ENCODE measurements around the gene CDK5RAP3.

The CDK5RAP3 gene

GRCh38 chr17:47973541-47973940 lies 2.6 kb downstream of the CDK5RAP3 start:
- no peak overlapping the region for H2BK5ac ChIP-seq (ENCODE audit: low read depth, low read length, poor library complexity)
- H3K18ac ChIP-seq (ENCODE audit: low read length), result no peak overlapping the region
- H3K27me3 ChIP-seq (ENCODE audit: insufficient read depth, low read length), result no peaks in the 10 kb centered on the region
- H3K4me1 ChIP-seq (ENCODE audit: control insufficient read depth in 1 of 2, insufficient read depth in 2 of 2, low read length in 2 of 2), result peaks cover 3 to 7% of the 10 kb centered on the region in 2 experiments
- H3K14ac ChIP-seq (ENCODE audit: low read length), result no peak overlapping the region
- H3K36me3 ChIP-seq (ENCODE audit: control insufficient read depth in 1 of 2, insufficient read depth in 2 of 2, low read length in 2 of 2), result peaks cover 30 to 38% of the 10 kb centered on the region in 2 experiments
- no peak overlapping the region for H2AFZ ChIP-seq (ENCODE audit: insufficient read depth, low read length, poor library complexity)
- H2BK12ac ChIP-seq (ENCODE audit: low read length), result no peak overlapping the region
- no peak overlapping the region for H4K91ac ChIP-seq (ENCODE audit: low read depth, low read length)
- WGBS (ENCODE audit: extremely low coverage, insufficient coverage, insufficient read length), result no CpG with 5 or more reads among the region's 8 CpGs
- H3K79me1 ChIP-seq (ENCODE audit: low read length), result peaks cover 4% of the 10 kb centered on the region
- H4K12ac ChIP-seq (ENCODE audit: low read depth, low read length), result no peak overlapping the region
- H3K9me3 ChIP-seq (ENCODE audit: insufficient read depth, low read depth, low read length), result peaks cover 2% of the 10 kb centered on the region
- no peak overlapping the region for H3K4ac ChIP-seq (ENCODE audit: low read depth, low read length)
- H3K27ac ChIP-seq (ENCODE audit: low read depth, low read length), result no peak overlapping the region
- no peak for DNase-seq
- no peak overlapping the region for H3K9ac ChIP-seq (ENCODE audit: low read length)
- no peak overlapping the region for H2AK5ac ChIP-seq (ENCODE audit: low read length)
- no peak overlapping the region for H2BK120ac ChIP-seq (ENCODE audit: insufficient read depth, low read length, poor library complexity)
- peaks cover 4% of the 10 kb centered on the region for H3K79me2 ChIP-seq (ENCODE audit: control insufficient read depth, insufficient read depth, low read length, poor library complexity)
- H3K23ac ChIP-seq (ENCODE audit: low read length), result no peak overlapping the region
- H3K4me2 ChIP-seq (ENCODE audit: low read length), result no peak overlapping the region
- H4K8ac ChIP-seq (ENCODE audit: low read depth, low read length), result no peak overlapping the region
- H3K4me3 ChIP-seq (ENCODE audit: low read depth, low read length), result no peak overlapping the region

DNA sequence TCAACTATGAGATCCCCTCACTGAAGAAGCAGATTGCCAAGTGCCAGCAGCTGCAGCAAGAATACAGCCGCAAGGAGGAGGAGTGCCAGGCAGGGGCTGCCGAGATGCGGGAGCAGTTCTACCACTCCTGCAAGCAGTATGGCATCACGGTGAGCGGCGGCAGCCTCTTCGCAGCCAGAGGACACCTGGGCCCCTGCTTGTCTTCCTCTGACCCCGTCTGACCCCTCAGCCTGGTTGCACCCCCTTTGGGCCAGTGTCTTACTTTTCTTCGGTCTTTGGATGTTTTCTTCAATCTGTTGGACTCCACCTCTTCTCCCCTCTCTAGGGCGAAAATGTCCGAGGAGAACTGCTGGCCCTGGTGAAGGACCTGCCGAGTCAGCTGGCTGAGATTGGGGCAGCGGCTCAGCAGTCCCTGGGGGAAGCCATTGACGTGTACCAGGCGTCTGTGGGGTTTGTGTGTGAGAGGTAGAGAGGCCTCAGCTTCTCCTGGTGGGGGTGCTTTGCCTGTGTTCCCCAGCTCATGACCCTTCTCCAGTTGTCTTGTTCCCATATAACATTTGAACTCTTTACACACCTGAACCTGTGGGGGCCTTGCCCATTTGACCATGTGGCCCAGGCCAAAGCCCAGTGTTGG lies 4.4 kb downstream of the CDK5RAP3 start:
- Histone ChIP-seq H3K4me2 (ENCODE audit: low read length) (no peak overlapping the region), H3K79me2 (ENCODE audit: control insufficient read depth, insufficient read depth, low read length, poor library complexity) (peaks cover 4% of the 10 kb centered on the region), H3K4me3 (ENCODE audit: low read depth, low read length) (no peak overlapping the region), H3K18ac (ENCODE audit: low read length) (no peak overlapping the region), H3K23ac (ENCODE audit: low read length) (no peak overlapping the region), H3K36me3 (ENCODE audit: control insufficient read depth in 1 of 2, insufficient read depth in 2 of 2, low read length in 2 of 2) (peaks cover 39 to 52% of the 10 kb centered on the region in 2 experiments), H3K14ac (ENCODE audit: low read length) (no peak overlapping the region), H2BK5ac (ENCODE audit: low read depth, low read length, poor library complexity) (no peak overlapping the region), H2BK120ac (ENCODE audit: insufficient read depth, low read length, poor library complexity) (no peak overlapping the region), H4K91ac (ENCODE audit: low read depth, low read length) (no peak overlapping the region), H3K79me1 (ENCODE audit: low read length) (peaks cover 4% of the 10 kb centered on the region), H3K4ac (ENCODE audit: low read depth, low read length) (no peak overlapping the region), H2AK5ac (ENCODE audit: low read length) (no peak overlapping the region), H3K4me1 (ENCODE audit: control insufficient read depth in 1 of 2, insufficient read depth in 2 of 2, low read length in 2 of 2) (peaks cover 3 to 7% of the 10 kb centered on the region in 2 experiments), H2AFZ (ENCODE audit: insufficient read depth, low read length, poor library complexity) (no peak overlapping the region), H4K12ac (ENCODE audit: low read depth, low read length) (no peak overlapping the region), H3K27ac (ENCODE audit: low read depth, low read length) (no peak overlapping the region), H2BK12ac (ENCODE audit: low read length) (no peak overlapping the region), H4K8ac (ENCODE audit: low read depth, low read length) (no peak overlapping the region), H3K9ac (ENCODE audit: low read length) (no peak overlapping the region), H3K9me3 (ENCODE audit: insufficient read depth, low read depth, low read length) (peaks cover 4% of the 10 kb centered on the region), H3K27me3 (ENCODE audit: insufficient read depth, low read length) (no peaks in the 10 kb centered on the region)
- no CpG with 5 or more reads among the region's 15 CpGs for WGBS (ENCODE audit: extremely low coverage, insufficient coverage, insufficient read length)
- DNase-seq, result no peak

GRCh38 chr17:47975823-47976205 lies 4.9 kb downstream of the CDK5RAP3 start:
- Histone ChIP-seq H3K9me3 (ENCODE audit: insufficient read depth, low read depth, low read length) (peaks cover 4% of the 10 kb centered on the region), H4K12ac (ENCODE audit: low read depth, low read length) (no peak overlapping the region), H3K18ac (ENCODE audit: low read length) (no peak overlapping the region), H4K91ac (ENCODE audit: low read depth, low read length) (no peak overlapping the region), H3K14ac (ENCODE audit: low read length) (no peak overlapping the region), H3K23ac (ENCODE audit: low read length) (no peak overlapping the region), H2BK5ac (ENCODE audit: low read depth, low read length, poor library complexity) (no peak overlapping the region), H3K4me3 (ENCODE audit: low read depth, low read length) (no peak overlapping the region), H2AK5ac (ENCODE audit: low read length) (no peak overlapping the region), H3K27ac (ENCODE audit: low read depth, low read length) (no peak overlapping the region), H3K36me3 (ENCODE audit: control insufficient read depth in 1 of 2, insufficient read depth in 2 of 2, low read length in 2 of 2) (peaks cover 43 to 57% of the 10 kb centered on the region in 2 experiments), H2BK12ac (ENCODE audit: low read length) (no peak overlapping the region), H3K79me2 (ENCODE audit: control insufficient read depth, insufficient read depth, low read length, poor library complexity) (peaks cover 4% of the 10 kb centered on the region), H3K79me1 (ENCODE audit: low read length) (peaks cover 4% of the 10 kb centered on the region), H3K27me3 (ENCODE audit: insufficient read depth, low read length) (no peaks in the 10 kb centered on the region), H3K4me1 (ENCODE audit: control insufficient read depth in 1 of 2, insufficient read depth in 2 of 2, low read length in 2 of 2) (peaks cover 3 to 5% of the 10 kb centered on the region in 2 experiments), H2BK120ac (ENCODE audit: insufficient read depth, low read length, poor library complexity) (no peak overlapping the region), H3K4me2 (ENCODE audit: low read length) (no peak overlapping the region), H3K9ac (ENCODE audit: low read length) (no peak overlapping the region), H2AFZ (ENCODE audit: insufficient read depth, low read length, poor library complexity) (no peak overlapping the region), H4K8ac (ENCODE audit: low read depth, low read length) (no peak overlapping the region), H3K4ac (ENCODE audit: low read depth, low read length) (no peak overlapping the region)
- WGBS (ENCODE audit: extremely low coverage, insufficient coverage, insufficient read length), result no CpG with 5 or more reads among the region's 10 CpGs
- no peak for DNase-seq

DNA sequence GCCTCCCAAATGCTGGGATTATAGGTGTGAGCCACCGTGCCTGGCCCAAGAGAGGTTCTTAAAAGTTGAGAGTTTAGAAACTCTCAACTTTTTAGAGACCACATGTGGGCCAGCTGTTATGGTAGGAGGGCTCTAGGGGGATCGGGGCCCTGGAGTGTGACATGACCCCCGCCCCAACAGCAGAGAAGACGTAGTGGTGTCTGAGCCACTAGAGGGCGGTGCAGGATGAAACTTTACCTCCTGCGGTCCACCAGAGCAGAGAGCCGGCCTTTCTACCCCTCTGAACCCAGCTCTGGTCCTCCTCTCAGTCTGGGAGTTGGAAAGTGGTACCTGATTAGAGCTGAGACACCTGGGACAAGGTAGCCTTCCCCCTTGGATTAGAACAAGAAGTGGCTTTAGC lies 7.4 kb downstream of the CDK5RAP3 start:
- Histone ChIP-seq H3K4ac (ENCODE audit: low read depth, low read length) (no peak overlapping the region), H2AFZ (ENCODE audit: insufficient read depth, low read length, poor library complexity) (no peak overlapping the region), H3K23ac (ENCODE audit: low read length) (no peak overlapping the region), H4K8ac (ENCODE audit: low read depth, low read length) (no peak overlapping the region), H2BK12ac (ENCODE audit: low read length) (no peak overlapping the region), H3K4me1 (ENCODE audit: control insufficient read depth in 1 of 2, insufficient read depth in 2 of 2, low read length in 2 of 2) (no peaks in the 10 kb centered on the region), H3K9me3 (ENCODE audit: insufficient read depth, low read depth, low read length) (peaks cover 4% of the 10 kb centered on the region), H3K4me3 (ENCODE audit: low read depth, low read length) (no peak overlapping the region), H3K18ac (ENCODE audit: low read length) (no peak overlapping the region), H4K91ac (ENCODE audit: low read depth, low read length) (no peak overlapping the region), H3K36me3 (ENCODE audit: control insufficient read depth in 1 of 2, insufficient read depth in 2 of 2, low read length in 2 of 2) (peaks cover 64 to 78% of the 10 kb centered on the region in 2 experiments), H3K4me2 (ENCODE audit: low read length) (no peak overlapping the region), H3K79me1 (ENCODE audit: low read length) (no peaks in the 10 kb centered on the region), H3K9ac (ENCODE audit: low read length) (no peak overlapping the region), H2BK120ac (ENCODE audit: insufficient read depth, low read length, poor library complexity) (no peak overlapping the region), H4K12ac (ENCODE audit: low read depth, low read length) (no peak overlapping the region), H3K79me2 (ENCODE audit: control insufficient read depth, insufficient read depth, low read length, poor library complexity) (no peaks in the 10 kb centered on the region), H2BK5ac (ENCODE audit: low read depth, low read length, poor library complexity) (no peak overlapping the region), H3K27me3 (ENCODE audit: insufficient read depth, low read length) (no peaks in the 10 kb centered on the region), H2AK5ac (ENCODE audit: low read length) (no peak overlapping the region), H3K14ac (ENCODE audit: low read length) (no peak overlapping the region), H3K27ac (ENCODE audit: low read depth, low read length) (no peak overlapping the region)
- peak in 1 of 2 donors; percentile 40 for DNase-seq
- WGBS (ENCODE audit: extremely low coverage, insufficient coverage, insufficient read length), result no CpG with 5 or more reads among the region's 7 CpGs
